Measurements from ENCODE around the gene VTI1A. TPM values are rescaled to one million over a fixed set of nuclear protein-coding genes. Genes with fewer than 3 reads are reported as not detected.
A peak's percentile ranks its signal among the peaks of the same experiment; 100 is the strongest.

The VTI1A gene
- total and polyA plus RNA-seq, 4 donors = 23.5 to 46.7 (median 34.3) TPM

DNA sequence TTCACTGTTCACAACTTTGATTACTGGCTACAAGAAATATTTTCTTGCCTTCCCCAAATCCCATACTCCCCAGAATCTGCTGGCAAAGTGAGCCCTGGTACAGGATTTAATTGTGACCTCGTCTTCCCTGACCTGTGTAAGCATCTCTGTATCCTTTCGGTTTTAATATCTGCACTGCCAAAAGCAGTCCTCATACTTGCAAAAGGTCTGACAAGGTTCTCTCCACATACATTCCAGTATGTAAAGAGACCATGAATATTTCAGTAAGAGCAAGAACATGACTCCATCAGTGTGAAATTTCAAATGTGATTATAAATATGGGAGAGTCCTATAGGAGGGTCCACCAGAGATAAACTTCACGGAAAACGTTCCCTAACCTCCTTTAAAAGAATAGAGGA, 369.0 kb downstream of the VTI1A start:
- WGBS (ENCODE audit: insufficient coverage) = 83% methylated on average over 1 of the region's 4 CpGs
- no peaks in the 10 kb centered on the region for H3K9me3 ChIP-seq (ENCODE audit: control insufficient read depth, insufficient read depth, low read length)
- no peak overlapping the region for H3K4me3 ChIP-seq (ENCODE audit: low read depth, low read length)
- DNase-seq (ENCODE audit: low read depth in 4 of 6, low spot score in 6 of 6) = no peak
- peaks cover 2% of the 10 kb centered on the region for H3K27me3 ChIP-seq (ENCODE audit: control insufficient read depth, insufficient read depth, low read length)
- peaks cover 4% of the 10 kb centered on the region for H3K36me3 ChIP-seq (ENCODE audit: control insufficient read depth, insufficient read depth, low read length)
- H3K4me1 ChIP-seq (ENCODE audit: control insufficient read depth, insufficient read depth, low read length) = peaks cover 27% of the 10 kb centered on the region
- no peak overlapping the region for H3K27ac ChIP-seq (ENCODE audit: low read depth, low read length)

GRCh38 chr10:112816891-112817290, 369.9 kb downstream of the VTI1A start:
- Histone ChIP-seq H3K27ac (ENCODE audit: low read depth, low read length) (no peak overlapping the region), H3K36me3 (ENCODE audit: control insufficient read depth, insufficient read depth, low read length) (peaks cover 10% of the 10 kb centered on the region), H3K27me3 (ENCODE audit: control insufficient read depth, insufficient read depth, low read length) (peaks cover 2% of the 10 kb centered on the region), H3K9me3 (ENCODE audit: control insufficient read depth, insufficient read depth, low read length) (no peaks in the 10 kb centered on the region), H3K4me1 (ENCODE audit: control insufficient read depth, insufficient read depth, low read length) (peaks cover 22% of the 10 kb centered on the region), H3K4me3 (ENCODE audit: low read depth, low read length) (no peak overlapping the region)
- WGBS (ENCODE audit: insufficient coverage) = 90% methylated on average over 8 of the region's 13 CpGs
- no peak for DNase-seq (ENCODE audit: low read depth in 4 of 6, low spot score in 6 of 6)

GRCh38 chr10:112817981-112818777, 371.2 kb downstream of the VTI1A start:
- DNase-seq (ENCODE audit: low read depth in 4 of 6, low spot score in 6 of 6) = peak in 1 of 6 donors; percentile 72
- Histone ChIP-seq H3K4me1 (ENCODE audit: control insufficient read depth, insufficient read depth, low read length) (peaks cover 11% of the 10 kb centered on the region), H3K4me3 (ENCODE audit: low read depth, low read length) (no peak overlapping the region), H3K27ac (ENCODE audit: low read depth, low read length) (no peak overlapping the region), H3K27me3 (ENCODE audit: control insufficient read depth, insufficient read depth, low read length) (peaks cover 2% of the 10 kb centered on the region), H3K36me3 (ENCODE audit: control insufficient read depth, insufficient read depth, low read length) (peaks cover 10% of the 10 kb centered on the region), H3K9me3 (ENCODE audit: control insufficient read depth, insufficient read depth, low read length) (no peaks in the 10 kb centered on the region)
- WGBS (ENCODE audit: insufficient coverage) = 58% methylated on average over 5 of the region's 14 CpGs

- DNase-seq (ENCODE audit: low read depth in 4 of 6, low spot score in 6 of 6) = no peak
- Histone ChIP-seq H3K27ac (ENCODE audit: low read depth, low read length) (no peak overlapping the region), H3K4me3 (ENCODE audit: low read depth, low read length) (no peak overlapping the region), H3K36me3 (ENCODE audit: control insufficient read depth, insufficient read depth, low read length) (peaks cover 10% of the 10 kb centered on the region), H3K4me1 (ENCODE audit: control insufficient read depth, insufficient read depth, low read length) (peaks cover 8% of the 10 kb centered on the region), H3K27me3 (ENCODE audit: control insufficient read depth, insufficient read depth, low read length) (peaks cover 2% of the 10 kb centered on the region), H3K9me3 (ENCODE audit: control insufficient read depth, insufficient read depth, low read length) (no peaks in the 10 kb centered on the region)
- WGBS (ENCODE audit: insufficient coverage) = 91% methylated on average over 7 of the region's 7 CpGs
Observed at GRCh38 chr10:112819231-112819630, 372.2 kb downstream of the VTI1A start.

DNA sequence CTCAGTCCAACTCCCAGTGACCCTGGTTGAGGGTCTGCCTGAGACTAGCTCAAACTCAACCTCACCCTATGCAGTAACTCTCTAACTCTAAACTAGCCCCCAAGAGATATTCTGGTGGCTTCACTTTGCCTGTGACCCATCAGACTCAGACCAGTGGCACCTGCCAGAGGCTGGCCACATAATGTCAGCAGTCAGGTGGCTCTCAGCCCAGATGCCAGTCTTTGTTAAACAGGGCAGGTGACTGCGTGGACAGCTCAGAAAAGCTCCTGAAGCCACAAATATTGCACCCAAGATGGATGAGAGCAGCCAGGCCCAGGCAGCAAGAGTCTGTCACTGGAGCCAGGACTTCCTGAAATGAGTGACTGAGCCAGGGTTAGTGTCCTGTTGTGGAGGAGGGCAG, 373.3 kb downstream of the VTI1A start:
- Histone ChIP-seq H3K27me3 (ENCODE audit: control insufficient read depth, insufficient read depth, low read length) (peaks cover 2% of the 10 kb centered on the region), H3K9me3 (ENCODE audit: control insufficient read depth, insufficient read depth, low read length) (no peaks in the 10 kb centered on the region), H3K36me3 (ENCODE audit: control insufficient read depth, insufficient read depth, low read length) (peaks cover 18% of the 10 kb centered on the region), H3K4me3 (ENCODE audit: low read depth, low read length) (no peak overlapping the region), H3K27ac (ENCODE audit: low read depth, low read length) (no peak overlapping the region), H3K4me1 (ENCODE audit: control insufficient read depth, insufficient read depth, low read length) (peaks cover 4% of the 10 kb centered on the region)
- no peak for DNase-seq (ENCODE audit: low read depth in 4 of 6, low spot score in 6 of 6)
- 100% methylated on average over 1 of the region's 1 CpG for WGBS (ENCODE audit: insufficient coverage)

DNA sequence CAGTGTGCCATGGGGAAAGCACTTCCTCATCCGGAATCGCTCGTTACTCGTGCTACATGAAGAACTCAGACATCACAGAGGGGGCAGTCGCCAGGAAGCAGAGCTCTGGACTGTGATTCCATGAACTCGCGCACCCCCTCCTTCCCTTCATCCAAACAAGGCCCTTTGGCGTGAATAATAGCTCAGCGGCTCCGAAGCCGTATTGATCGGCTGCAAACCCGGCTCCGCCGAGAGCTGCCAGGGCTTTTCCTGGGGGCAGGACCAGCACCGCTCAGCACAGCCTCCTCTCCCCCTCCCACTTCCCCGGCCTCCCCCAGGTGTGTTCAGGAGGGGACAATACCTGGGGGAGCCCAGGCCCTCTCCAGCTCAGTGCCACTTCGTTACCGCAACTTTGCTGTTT, 374.0 kb downstream of the VTI1A start:
- Histone ChIP-seq H3K4me1 (ENCODE audit: control insufficient read depth, insufficient read depth, low read length) (peaks cover 8% of the 10 kb centered on the region), H3K27me3 (ENCODE audit: control insufficient read depth, insufficient read depth, low read length) (peaks cover 2% of the 10 kb centered on the region), H3K36me3 (ENCODE audit: control insufficient read depth, insufficient read depth, low read length) (peaks cover 18% of the 10 kb centered on the region), H3K27ac (ENCODE audit: low read depth, low read length) (no peak overlapping the region), H3K4me3 (ENCODE audit: low read depth, low read length) (no peak overlapping the region), H3K9me3 (ENCODE audit: control insufficient read depth, insufficient read depth, low read length) (no peaks in the 10 kb centered on the region)
- DNase-seq (ENCODE audit: low read depth in 4 of 6, low spot score in 6 of 6) = peak in 1 of 6 donors; percentile 27
- WGBS (ENCODE audit: insufficient coverage) = 90% methylated on average over 16 of the region's 19 CpGs

DNA sequence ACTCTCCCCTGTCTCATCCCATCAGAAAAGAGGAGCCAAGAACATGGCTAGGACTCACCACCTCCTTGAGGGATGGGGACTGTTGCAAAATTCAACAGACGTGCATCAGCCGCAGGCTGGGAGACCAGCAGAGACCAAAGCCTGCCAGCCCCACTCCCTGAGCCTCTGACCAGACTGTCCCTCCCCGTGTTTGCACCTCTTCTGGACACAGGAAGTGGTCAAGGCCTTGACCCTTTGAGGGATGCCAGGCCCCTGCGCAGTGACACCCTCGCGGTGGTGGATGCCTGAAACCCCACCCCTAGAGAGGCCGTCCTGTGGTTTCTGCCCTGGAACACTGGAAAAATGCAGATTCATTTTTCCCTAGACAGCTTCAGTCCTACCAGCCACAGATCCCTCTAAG, 374.6 kb downstream of the VTI1A start:
- 95% methylated on average over 7 of the region's 7 CpGs for WGBS (ENCODE audit: insufficient coverage)
- H3K4me1 ChIP-seq (ENCODE audit: control insufficient read depth, insufficient read depth, low read length) = peaks cover 8% of the 10 kb centered on the region
- DNase-seq (ENCODE audit: low read depth in 4 of 6, low spot score in 6 of 6) = no peak
- H3K4me3 ChIP-seq (ENCODE audit: low read depth, low read length) = no peak overlapping the region
- peaks cover 2% of the 10 kb centered on the region for H3K27me3 ChIP-seq (ENCODE audit: control insufficient read depth, insufficient read depth, low read length)
- peaks cover 18% of the 10 kb centered on the region for H3K36me3 ChIP-seq (ENCODE audit: control insufficient read depth, insufficient read depth, low read length)
- H3K9me3 ChIP-seq (ENCODE audit: control insufficient read depth, insufficient read depth, low read length) = no peaks in the 10 kb centered on the region
- no peak overlapping the region for H3K27ac ChIP-seq (ENCODE audit: low read depth, low read length)

GRCh38 chr10:112823007-112823406, 376.0 kb downstream of the VTI1A start:
- no peaks in the 10 kb centered on the region for H3K27me3 ChIP-seq (ENCODE audit: control insufficient read depth, insufficient read depth, low read length)
- WGBS (ENCODE audit: insufficient coverage) = 92% methylated on average over 2 of the region's 5 CpGs
- no peak for DNase-seq (ENCODE audit: low read depth in 4 of 6, low spot score in 6 of 6)
- H3K4me3 ChIP-seq (ENCODE audit: low read depth, low read length) = no peak overlapping the region
- H3K27ac ChIP-seq (ENCODE audit: low read depth, low read length) = no peak overlapping the region
- peaks cover 6% of the 10 kb centered on the region for H3K4me1 ChIP-seq (ENCODE audit: control insufficient read depth, insufficient read depth, low read length)
- H3K36me3 ChIP-seq (ENCODE audit: control insufficient read depth, insufficient read depth, low read length) = peaks cover 18% of the 10 kb centered on the region
- H3K9me3 ChIP-seq (ENCODE audit: control insufficient read depth, insufficient read depth, low read length) = no peaks in the 10 kb centered on the region

DNA sequence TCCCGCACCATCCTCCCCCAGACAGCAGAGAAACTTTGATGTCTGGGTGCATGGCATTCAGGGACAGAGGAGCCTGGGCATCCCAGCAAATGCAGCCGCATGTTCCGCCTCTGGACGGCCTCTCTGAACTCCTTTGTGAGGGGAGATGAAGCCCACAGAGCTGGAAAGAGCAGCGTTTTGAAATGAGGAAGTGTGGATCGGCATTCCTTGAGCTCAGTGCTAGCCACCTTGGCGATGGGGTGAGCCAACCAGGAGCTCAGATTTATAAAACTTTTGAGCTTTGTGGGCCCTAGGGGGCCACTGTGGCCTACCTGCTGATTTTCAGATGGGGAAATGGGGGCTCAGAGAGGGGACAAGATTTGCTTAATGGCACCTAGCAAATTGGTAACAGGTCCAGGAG, 376.6 kb downstream of the VTI1A start:
- H3K36me3 ChIP-seq (ENCODE audit: control insufficient read depth, insufficient read depth, low read length) = peaks cover 18% of the 10 kb centered on the region
- no peak overlapping the region for H3K27ac ChIP-seq (ENCODE audit: low read depth, low read length)
- peaks cover 4% of the 10 kb centered on the region for H3K4me1 ChIP-seq (ENCODE audit: control insufficient read depth, insufficient read depth, low read length)
- H3K27me3 ChIP-seq (ENCODE audit: control insufficient read depth, insufficient read depth, low read length) = no peaks in the 10 kb centered on the region
- DNase-seq (ENCODE audit: low read depth in 4 of 6, low spot score in 6 of 6) = no peak
- H3K9me3 ChIP-seq (ENCODE audit: control insufficient read depth, insufficient read depth, low read length) = no peaks in the 10 kb centered on the region
- no peak overlapping the region for H3K4me3 ChIP-seq (ENCODE audit: low read depth, low read length)
- 70% methylated on average over 7 of the region's 7 CpGs for WGBS (ENCODE audit: insufficient coverage)

- Histone ChIP-seq H3K4me1 (ENCODE audit: control insufficient read depth, insufficient read depth, low read length) (peaks cover 4% of the 10 kb centered on the region), H3K4me3 (ENCODE audit: low read depth, low read length) (no peak overlapping the region), H3K27me3 (ENCODE audit: control insufficient read depth, insufficient read depth, low read length) (no peaks in the 10 kb centered on the region), H3K36me3 (ENCODE audit: control insufficient read depth, insufficient read depth, low read length) (peaks cover 13% of the 10 kb centered on the region), H3K9me3 (ENCODE audit: control insufficient read depth, insufficient read depth, low read length) (no peaks in the 10 kb centered on the region), H3K27ac (ENCODE audit: low read depth, low read length) (no peak overlapping the region)
- DNase-seq (ENCODE audit: low read depth in 4 of 6, low spot score in 6 of 6) = peak in 2 of 6 donors; percentile 52 to 54
- 48% methylated on average over 7 of the region's 7 CpGs for WGBS (ENCODE audit: insufficient coverage)
Observed at GRCh38 chr10:112826018-112826697, 379.1 kb downstream of the VTI1A start.

All from spinal cord (tissue), 10 donors.